ENCODE measurements around the gene ZFP82.

- TF ChIP-seq POLR2A (IDR thresholded peaks at IDR 0.05) (no peak), CTCF (IDR thresholded peaks at IDR 0.05) (no peak)
These were observed 17.0 kb downstream of the ZFP82 start for GRCh38 chr19:36401475-36401874.
